Thyroid gland (tissue), 4 donors: ENCODE results near the gene KRT8. TPM values are rescaled to one million over a fixed set of nuclear protein-coding genes. Genes with fewer than 3 reads are reported as not detected.
A peak's percentile ranks its signal among the peaks of the same experiment; 100 is the strongest.

Source experiments
- DNase-seq, 2 donors: peaks; one replicate each; pipeline ENCODE4 v3.0.0-alpha.2; 2019
- H3K27ac ChIP-seq, 3 donors: fragments of 200-600 bp; sonication (generic); 1 replicate in 2 of 3; 2 replicates in 1 of 3; pipeline ENCODE4 v1.5.1; 2016 to 2019; ENCODE audit warnings: mild to moderate bottlenecking in 1 of 3, moderate library complexity in 1 of 3
- H3K27me3 ChIP-seq: fragments of 200-600 bp; sonication (generic); one replicate; pipeline ENCODE4 v1.5.1; 2019
- H3K36me3 ChIP-seq, 2 donors: fragments of 200-600 bp; sonication (generic); one replicate each; pipeline ENCODE4 v1.5.1; 2016 to 2019
- H3K4me1 ChIP-seq, 2 donors: fragments of 200-600 bp; sonication (generic); one replicate each; pipeline ENCODE4 v1.5.1; 2017 to 2019
- H3K4me3 ChIP-seq, 3 donors: fragments of 200-600 bp; sonication (generic); replicated peaks in 1 of 3; 1 replicate in 2 of 3; 2 replicates in 1 of 3; pipeline ENCODE4 v1.5.1; 2016; ENCODE audit warnings: mild to moderate bottlenecking in 1 of 3
- H3K9me3 ChIP-seq: fragments of 200-600 bp; sonication (generic); one replicate; pipeline ENCODE4 v1.5.1; 2017
- CTCF ChIP-seq, 6 experiments: fragments of 200-600 bp in 3 of 6; fragments of 450-650 bp in 3 of 6; sonication (generic) in 3 of 6; IDR thresholded peaks; one replicate each; pipeline ENCODE4 v1.5.1; 2016 to 2019; ENCODE audit warnings: antibody characterized with exemption in 6 of 6, mild to moderate bottlenecking in 2 of 6, inconsistent platforms in 1 of 6, moderate library complexity in 1 of 6
- POLR2A ChIP-seq, 2 donors: fragments of 450-650 bp; IDR thresholded peaks; one replicate each; pipeline ENCODE4 v1.6.1; 2017; ENCODE audit warnings: antibody characterized with exemption in 2 of 2, mild to moderate bottlenecking in 2 of 2, moderate library complexity in 1 of 2
- WGBS, 2 donors: methylation state at CpG; one replicate each; pipeline ENCODE4 v1.1.5; 2017; 5-methylcytosine and 5-hydroxymethylcytosine counted together
- intact Hi-C: fragments of 100-400 bp; cut with DNase I; formaldehyde crosslinking; loops from one replicate; pipeline ENCODE4 v1.15.1; 2023
- total RNA-seq, 4 donors: library from RNA; depleted of rRNA; stranded (reverse); fragments of >200 nt; gene quantifications; one replicate each; pipeline ENCODE4 v1.2.3, GENCODE V29; 2016

The KRT8 gene
- total RNA-seq, 4 donors from 2014 or later, result 364 to 1,037 (median 698) TPM

- peak overlapping the region; percentile 32 to 50 (median 48) for H3K27ac ChIP-seq
- peak; percentile 79 to 81 for DNase-seq
- H3K4me1 ChIP-seq, result peaks cover 22 to 43% of the 10 kb centered on the region in 2 donors
- WGBS, 2 donors, result 7 to 14% methylated on average over 13 to 21 of the region's 38 CpGs
- no peaks in the 10 kb centered on the region for H3K9me3 ChIP-seq
- TF ChIP-seq POLR2A (IDR thresholded peaks at IDR 0.05) (no peak), CTCF (IDR thresholded peaks at IDR 0.05) (peak in 5 of 6 experiments; percentile 49 to 93 (median 84))
- H3K27me3 ChIP-seq, result no peaks in the 10 kb centered on the region
- H3K36me3 ChIP-seq, result no peaks in the 10 kb centered on the region
- intact Hi-C loops, result loop anchor here (5.0 kb wide), 2 partner anchors 502 to 722 kb away; no protein-coding TSS in a partner anchor
- H3K4me3 ChIP-seq, result no peak overlapping the region
Observed at GRCh38 chr12:52879394-52880351, 25.2 kb downstream of the KRT8 start.

GRCh38 chr12:52878507-52879393, 26.1 kb downstream of the KRT8 start:
- peak overlapping the region in 2 of 3 donors; percentile 57 to 73 for H3K27ac ChIP-seq
- DNase-seq, result no peak
- intact Hi-C loops, result loop anchor here (5.0 kb wide), 2 partner anchors 501 to 721 kb away; no protein-coding TSS in a partner anchor
- WGBS, 2 donors, result 83 to 86% methylated on average over 16 to 17 of the region's 17 CpGs
- H3K4me3 ChIP-seq, result no peak overlapping the region
- H3K9me3 ChIP-seq, result no peaks in the 10 kb centered on the region
- TF ChIP-seq POLR2A (IDR thresholded peaks at IDR 0.05) (no peak), CTCF (IDR thresholded peaks at IDR 0.05) (no peak)
- no peaks in the 10 kb centered on the region for H3K27me3 ChIP-seq
- H3K4me1 ChIP-seq, result peaks cover 29 to 50% of the 10 kb centered on the region in 2 donors
- H3K36me3 ChIP-seq, result no peaks in the 10 kb centered on the region

GRCh38 chr12:52877242-52877641, 27.6 kb downstream of the KRT8 start:
- Histone ChIP-seq H3K4me3 (no peak overlapping the region), H3K4me1 (peaks cover 32 to 57% of the 10 kb centered on the region in 2 donors), H3K27ac (peak overlapping the region; percentile 9 to 80 (median 73)), H3K9me3 (no peaks in the 10 kb centered on the region), H3K27me3 (no peaks in the 10 kb centered on the region), H3K36me3 (no peaks in the 10 kb centered on the region)
- DNase-seq, result no peak
- intact Hi-C loops, result loop anchor here (5.0 kb wide), 2 partner anchors 500 to 720 kb away; no protein-coding TSS in a partner anchor
- TF ChIP-seq CTCF (IDR thresholded peaks at IDR 0.05), result no peak
- no peak for TF ChIP-seq POLR2A (IDR thresholded peaks at IDR 0.05)
- 87 to 88% methylated on average over 3 of the region's 3 CpGs for WGBS, 2 donors

- 32 to 54% methylated on average over 4 to 7 of the region's 7 CpGs for WGBS, 2 donors
- intact Hi-C loops, result loop anchor here (5.0 kb wide), 2 partner anchors 499 to 719 kb away; no protein-coding TSS in a partner anchor
Observed at GRCh38 chr12:52876372-52876771, 28.5 kb downstream of the KRT8 start.

More at GRCh38 chr12:52876372-52876771, 28.5 kb downstream of the KRT8 start:
- TF ChIP-seq CTCF (IDR thresholded peaks at IDR 0.05) (no peak), POLR2A (IDR thresholded peaks at IDR 0.05) (peak in 1 of 2 donors; percentile 15)
- Histone ChIP-seq H3K27ac (peak overlapping the region; percentile 9 to 80 (median 73)), H3K36me3 (no peaks in the 10 kb centered on the region), H3K4me3 (no peak overlapping the region), H3K27me3 (no peaks in the 10 kb centered on the region), H3K4me1 (peaks cover 36 to 65% of the 10 kb centered on the region in 2 donors), H3K9me3 (no peaks in the 10 kb centered on the region)
- DNase-seq, result peak; percentile 99
